Measurements from ENCODE around the gene METTL25. TPM values are rescaled to one million over a fixed set of nuclear protein-coding genes. Genes with fewer than 3 reads are reported as not detected.

Gene METTL25
- total RNA-seq, 2 experiments from 2014 or later: 8.3 to 8.6 TPM

- no peak overlapping the region for H3K4me3 Mint-ChIP-seq
- DNase-seq: no peak
- no peaks in the 10 kb centered on the region for H3K4me1 Mint-ChIP-seq
- H3K36me3 Mint-ChIP-seq (ENCODE audit: low read depth): no peaks in the 10 kb centered on the region
- H3K9me3 Mint-ChIP-seq: no peaks in the 10 kb centered on the region
- ChIA-PET POLR2A (no interaction called here), CTCF (no interaction called here)
- no peaks in the 10 kb centered on the region for H3K27me3 Mint-ChIP-seq
- H3K27ac Mint-ChIP-seq: no peak overlapping the region
Observed at GRCh38 chr12:82456633-82457032, 98.3 kb downstream of the METTL25 start.

GRCh38 chr12:82458101-82458500, 99.8 kb downstream of the METTL25 start:
- CTCF ChIA-PET: no interaction called here
- Mint-ChIP-seq H3K9me3 (no peaks in the 10 kb centered on the region), H3K4me3 (no peak overlapping the region), H3K27ac (no peak overlapping the region), H3K4me1 (no peaks in the 10 kb centered on the region), H3K27me3 (no peaks in the 10 kb centered on the region), H3K36me3 (ENCODE audit: low read depth) (no peaks in the 10 kb centered on the region)
- DNase-seq: no peak
- POLR2A ChIA-PET: no interaction called here

GRCh38 chr12:82461393-82461792, 103.1 kb downstream of the METTL25 start:
- ChIA-PET CTCF (no interaction called here), POLR2A (no interaction called here)
- DNase-seq: no peak
- H3K36me3 Mint-ChIP-seq (ENCODE audit: low read depth): no peaks in the 10 kb centered on the region
- H3K4me1 Mint-ChIP-seq: no peaks in the 10 kb centered on the region
- H3K9me3 Mint-ChIP-seq: no peaks in the 10 kb centered on the region
- H3K27me3 Mint-ChIP-seq: no peaks in the 10 kb centered on the region
- H3K27ac Mint-ChIP-seq: no peak overlapping the region
- no peak overlapping the region for H3K4me3 Mint-ChIP-seq

GRCh38 chr12:82461836-82462235, 103.5 kb downstream of the METTL25 start:
- Mint-ChIP-seq H3K36me3 (ENCODE audit: low read depth) (no peaks in the 10 kb centered on the region), H3K9me3 (no peaks in the 10 kb centered on the region), H3K27ac (no peak overlapping the region), H3K4me3 (no peak overlapping the region), H3K27me3 (no peaks in the 10 kb centered on the region), H3K4me1 (no peaks in the 10 kb centered on the region)
- CTCF ChIA-PET: no interaction called here
- DNase-seq: no peak
- POLR2A ChIA-PET: no interaction called here

GRCh38 chr12:82468563-82468962, 110.2 kb downstream of the METTL25 start:
- Mint-ChIP-seq H3K9me3 (peaks cover 11% of the 10 kb centered on the region), H3K27ac (no peak overlapping the region), H3K4me1 (no peaks in the 10 kb centered on the region), H3K4me3 (no peak overlapping the region), H3K27me3 (no peaks in the 10 kb centered on the region), H3K36me3 (ENCODE audit: low read depth) (peaks cover 8% of the 10 kb centered on the region)
- ChIA-PET POLR2A (no interaction called here), CTCF (no interaction called here)
- no peak for DNase-seq

- POLR2A ChIA-PET: no interaction called here
- Mint-ChIP-seq H3K4me1 (no peaks in the 10 kb centered on the region), H3K4me3 (no peak overlapping the region), H3K27ac (no peak overlapping the region), H3K9me3 (peaks cover 11% of the 10 kb centered on the region), H3K27me3 (no peaks in the 10 kb centered on the region), H3K36me3 (ENCODE audit: low read depth) (peaks cover 10% of the 10 kb centered on the region)
- no peak for DNase-seq
- CTCF ChIA-PET: no interaction called here
Observed at GRCh38 chr12:82470906-82471512, 112.7 kb downstream of the METTL25 start.

- Mint-ChIP-seq H3K9me3 (peaks cover 11% of the 10 kb centered on the region), H3K4me1 (no peaks in the 10 kb centered on the region), H3K4me3 (no peak overlapping the region), H3K36me3 (ENCODE audit: low read depth) (peaks cover 10% of the 10 kb centered on the region), H3K27ac (no peak overlapping the region), H3K27me3 (no peaks in the 10 kb centered on the region)
- CTCF ChIA-PET: no interaction called here
- no peak for DNase-seq
- POLR2A ChIA-PET: no interaction called here
Observed at GRCh38 chr12:82473111-82473754, 114.9 kb downstream of the METTL25 start.

- Mint-ChIP-seq H3K27ac (no peak overlapping the region), H3K4me3 (no peak overlapping the region), H3K27me3 (no peaks in the 10 kb centered on the region), H3K9me3 (peaks cover 9% of the 10 kb centered on the region), H3K36me3 (ENCODE audit: low read depth) (peaks cover 6% of the 10 kb centered on the region), H3K4me1 (no peaks in the 10 kb centered on the region)
- ChIA-PET CTCF (no interaction called here), POLR2A (no interaction called here)
- DNase-seq: no peak
Observed at GRCh38 chr12:82474181-82474797, 116.0 kb downstream of the METTL25 start.

GRCh38 chr12:82474798-82475184, 116.5 kb downstream of the METTL25 start:
- peaks cover 9% of the 10 kb centered on the region for H3K9me3 Mint-ChIP-seq
- no peaks in the 10 kb centered on the region for H3K27me3 Mint-ChIP-seq
- H3K36me3 Mint-ChIP-seq (ENCODE audit: low read depth): peaks cover 4% of the 10 kb centered on the region
- H3K27ac Mint-ChIP-seq: no peak overlapping the region
- H3K4me1 Mint-ChIP-seq: no peaks in the 10 kb centered on the region
- ChIA-PET POLR2A (no interaction called here), CTCF (no interaction called here)
- H3K4me3 Mint-ChIP-seq: no peak overlapping the region
- DNase-seq: no peak

GRCh38 chr12:82475211-82475610, 116.9 kb downstream of the METTL25 start:
- Mint-ChIP-seq H3K27ac (no peak overlapping the region), H3K36me3 (ENCODE audit: low read depth) (peaks cover 4% of the 10 kb centered on the region), H3K27me3 (no peaks in the 10 kb centered on the region), H3K4me3 (no peak overlapping the region), H3K4me1 (no peaks in the 10 kb centered on the region), H3K9me3 (peaks cover 9% of the 10 kb centered on the region)
- POLR2A ChIA-PET: no interaction called here
- no peak for DNase-seq
- CTCF ChIA-PET: no interaction called here

GRCh38 chr12:82476511-82476910, 118.2 kb downstream of the METTL25 start:
- Mint-ChIP-seq H3K36me3 (ENCODE audit: low read depth) (peaks cover 4% of the 10 kb centered on the region), H3K9me3 (peaks cover 6% of the 10 kb centered on the region), H3K27me3 (no peaks in the 10 kb centered on the region), H3K4me3 (no peak overlapping the region), H3K27ac (no peak overlapping the region), H3K4me1 (no peaks in the 10 kb centered on the region)
- CTCF ChIA-PET: no interaction called here
- DNase-seq: no peak
- POLR2A ChIA-PET: no interaction called here

- ChIA-PET CTCF (no interaction called here), POLR2A (no interaction called here)
- Mint-ChIP-seq H3K9me3 (peaks cover 2% of the 10 kb centered on the region), H3K27ac (no peak overlapping the region), H3K4me1 (no peaks in the 10 kb centered on the region), H3K36me3 (ENCODE audit: low read depth) (peaks cover 2% of the 10 kb centered on the region), H3K27me3 (no peaks in the 10 kb centered on the region), H3K4me3 (no peak overlapping the region)
- DNase-seq: no peak
Observed at GRCh38 chr12:82479511-82479910, 121.2 kb downstream of the METTL25 start.

GRCh38 chr12:82480606-82481005, 122.3 kb downstream of the METTL25 start:
- no peaks in the 10 kb centered on the region for H3K36me3 Mint-ChIP-seq (ENCODE audit: low read depth)
- H3K4me3 Mint-ChIP-seq: no peak overlapping the region
- no peak overlapping the region for H3K27ac Mint-ChIP-seq
- no peak for DNase-seq
- CTCF ChIA-PET: no interaction called here
- H3K4me1 Mint-ChIP-seq: no peaks in the 10 kb centered on the region
- peaks cover 6% of the 10 kb centered on the region for H3K9me3 Mint-ChIP-seq
- POLR2A ChIA-PET: no interaction called here
- H3K27me3 Mint-ChIP-seq: no peaks in the 10 kb centered on the region

GRCh38 chr12:82481954-82482353, 123.6 kb downstream of the METTL25 start:
- H3K4me1 Mint-ChIP-seq: no peaks in the 10 kb centered on the region
- no peaks in the 10 kb centered on the region for H3K27me3 Mint-ChIP-seq
- POLR2A ChIA-PET: no interaction called here
- CTCF ChIA-PET: no interaction called here
- H3K27ac Mint-ChIP-seq: no peak overlapping the region
- DNase-seq: no peak
- no peaks in the 10 kb centered on the region for H3K36me3 Mint-ChIP-seq (ENCODE audit: low read depth)
- H3K4me3 Mint-ChIP-seq: no peak overlapping the region
- peaks cover 6% of the 10 kb centered on the region for H3K9me3 Mint-ChIP-seq
